Thyroid gland (tissue), 4 donors: ENCODE data around the gene IL4I1.

Experiments
- CTCF ChIP-seq, 6 experiments: fragments of 200-600 bp in 3 of 6; fragments of 450-650 bp in 3 of 6; sonication (generic) in 3 of 6; IDR thresholded peaks; one replicate each; pipeline ENCODE4 v1.5.1; 2016 to 2019; ENCODE audit warnings: antibody characterized with exemption in 6 of 6, mild to moderate bottlenecking in 2 of 6, inconsistent platforms in 1 of 6, moderate library complexity in 1 of 6
- POLR2A ChIP-seq, 2 donors: fragments of 450-650 bp; IDR thresholded peaks; one replicate each; pipeline ENCODE4 v1.6.1; 2017; ENCODE audit warnings: antibody characterized with exemption in 2 of 2, mild to moderate bottlenecking in 2 of 2, moderate library complexity in 1 of 2

- TF ChIP-seq CTCF (IDR thresholded peaks at IDR 0.05) (no peak), POLR2A (IDR thresholded peaks at IDR 0.05) (no peak)
Measured at GRCh38 chr19:49871349-49871985, 25.2 kb downstream of the IL4I1 start.
